GM18870 (cell line): Measurements from ENCODE around the gene ACVR1.
"Not testable (repeated sequence)": the region's sequence is repeated elsewhere in the genome, so short reads cannot be mapped to it uniquely, and the experiment has no call there.

ENCODE experiments used
- ATAC-seq: cut with Tn5 transposase; IDR thresholded peaks from one replicate; pipeline ENCODE4 v1.9.1; 2021; ENCODE audit warnings: moderate library complexity; ENCODE audit not compliant: unreplicated experiment

The ACVR1 gene

GRCh38 chr2:157761520-157761919 is 114.6 kb downstream of the ACVR1 start:
- no peak for ATAC-seq

- ATAC-seq: no peak
These were observed 115.2 kb downstream of the ACVR1 start for GRCh38 chr2:157760949-157761348.

- no peak for ATAC-seq
These were observed 116.3 kb downstream of the ACVR1 start for GRCh38 chr2:157759855-157760254.

- no peak for ATAC-seq
These were observed 117.5 kb downstream of the ACVR1 start for GRCh38 chr2:157758586-157758985.

GRCh38 chr2:157757500-157757899 is 118.6 kb downstream of the ACVR1 start:
- ATAC-seq: no peak

- ATAC-seq: not testable (repeated sequence)
These were observed 119.7 kb downstream of the ACVR1 start for GRCh38 chr2:157756447-157756846.

- peak; percentile 74 for ATAC-seq
These were observed 124.6 kb downstream of the ACVR1 start for GRCh38 chr2:157751462-157752058.

GRCh38 chr2:157749684-157750083 is 126.4 kb downstream of the ACVR1 start:
- no peak for ATAC-seq

- no peak for ATAC-seq
These were observed 127.6 kb downstream of the ACVR1 start for GRCh38 chr2:157748371-157749142.

GRCh38 chr2:157747695-157748370 is 128.3 kb downstream of the ACVR1 start:
- peak; percentile 49 for ATAC-seq

- ATAC-seq: no peak
These were observed 128.8 kb downstream of the ACVR1 start for GRCh38 chr2:157747280-157747679.

- no peak for ATAC-seq
These were observed 129.7 kb downstream of the ACVR1 start for GRCh38 chr2:157746234-157746950.

- ATAC-seq: no peak
These were observed 131.5 kb downstream of the ACVR1 start for GRCh38 chr2:157744571-157745076.

GRCh38 chr2:157743051-157743450 is 133.1 kb downstream of the ACVR1 start:
- peak; percentile 88 for ATAC-seq

GRCh38 chr2:157741819-157742484 is 134.2 kb downstream of the ACVR1 start:
- ATAC-seq: no peak

- no peak for ATAC-seq
These were observed 138.5 kb downstream of the ACVR1 start for GRCh38 chr2:157737656-157738055.

GRCh38 chr2:157735532-157735931 is 140.6 kb downstream of the ACVR1 start:
- peak; percentile 70 for ATAC-seq

GRCh38 chr2:157733263-157733662 is 142.9 kb downstream of the ACVR1 start:
- no peak for ATAC-seq

- no peak for ATAC-seq
These were observed 143.5 kb downstream of the ACVR1 start for GRCh38 chr2:157732596-157732995.

GRCh38 chr2:157727693-157728092 is 148.4 kb downstream of the ACVR1 start:
- ATAC-seq: no peak

GRCh38 chr2:157726946-157727345 is 149.2 kb downstream of the ACVR1 start:
- no peak for ATAC-seq
